Breast epithelium (tissue), 3 donors: ENCODE data around the gene ATRX.

Source experiments
- POLR2AphosphoS5 ChIP-seq, 3 donors: sonication (generic); formaldehyde crosslinking; IDR thresholded peaks; one replicate each; pipeline ENCODE4 v1.6.1; 2017; ENCODE audit warnings: antibody characterized with exemption in 3 of 3
- TF ChIP-seq, protein P1 (sequence below), 3 donors: fragments of 450-650 bp; IDR thresholded peaks; one replicate each; pipeline ENCODE4 v1.5.1; 2016 to 2017; ENCODE audit warnings: antibody characterized with exemption in 3 of 3, mild to moderate bottlenecking in 3 of 3, moderate library complexity in 3 of 3

DNA sequence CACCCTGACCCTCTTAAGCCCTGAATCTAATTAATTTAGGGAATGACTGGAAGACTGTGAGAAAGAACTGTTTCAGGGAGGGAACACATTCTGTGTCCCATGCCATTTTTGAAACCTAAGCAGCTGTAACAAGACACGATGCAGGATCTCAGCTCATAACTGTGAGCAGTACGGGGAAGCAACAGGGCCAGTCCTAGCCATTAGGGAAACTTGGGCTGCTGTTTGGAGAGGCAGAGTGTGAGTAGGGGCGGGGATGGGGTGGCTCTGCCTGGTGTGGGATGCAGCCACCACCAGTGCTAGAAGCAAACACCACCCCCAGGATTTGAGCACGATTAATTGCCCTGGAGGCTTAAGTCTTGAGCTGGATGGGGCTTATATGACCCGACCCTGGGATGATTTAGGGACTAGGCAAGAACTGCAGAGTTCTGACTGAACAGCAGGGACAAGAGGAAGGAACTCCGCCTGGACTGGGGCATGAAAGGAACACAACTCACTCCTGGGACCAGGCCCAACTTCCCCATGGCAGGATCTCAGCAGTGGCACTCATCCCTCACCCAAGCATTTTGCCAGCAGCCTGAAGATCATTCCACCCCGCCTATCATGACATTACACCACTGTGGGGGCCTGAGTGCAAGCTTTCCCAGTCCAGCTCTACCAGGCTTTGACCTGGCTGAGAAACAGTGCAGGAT is 43.1 kb downstream of the ATRX start:
- TF ChIP-seq, protein P1, sequence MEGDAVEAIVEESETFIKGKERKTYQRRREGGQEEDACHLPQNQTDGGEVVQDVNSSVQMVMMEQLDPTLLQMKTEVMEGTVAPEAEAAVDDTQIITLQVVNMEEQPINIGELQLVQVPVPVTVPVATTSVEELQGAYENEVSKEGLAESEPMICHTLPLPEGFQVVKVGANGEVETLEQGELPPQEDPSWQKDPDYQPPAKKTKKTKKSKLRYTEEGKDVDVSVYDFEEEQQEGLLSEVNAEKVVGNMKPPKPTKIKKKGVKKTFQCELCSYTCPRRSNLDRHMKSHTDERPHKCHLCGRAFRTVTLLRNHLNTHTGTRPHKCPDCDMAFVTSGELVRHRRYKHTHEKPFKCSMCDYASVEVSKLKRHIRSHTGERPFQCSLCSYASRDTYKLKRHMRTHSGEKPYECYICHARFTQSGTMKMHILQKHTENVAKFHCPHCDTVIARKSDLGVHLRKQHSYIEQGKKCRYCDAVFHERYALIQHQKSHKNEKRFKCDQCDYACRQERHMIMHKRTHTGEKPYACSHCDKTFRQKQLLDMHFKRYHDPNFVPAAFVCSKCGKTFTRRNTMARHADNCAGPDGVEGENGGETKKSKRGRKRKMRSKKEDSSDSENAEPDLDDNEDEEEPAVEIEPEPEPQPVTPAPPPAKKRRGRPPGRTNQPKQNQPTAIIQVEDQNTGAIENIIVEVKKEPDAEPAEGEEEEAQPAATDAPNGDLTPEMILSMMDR (IDR thresholded peaks at IDR 0.05), result no peak
- no peak for TF ChIP-seq POLR2AphosphoS5 (IDR thresholded peaks at IDR 0.05)
